Neuronal stem cell (in vitro differentiated cells): ENCODE measurements around the gene SCN3A.

Experiments used
- DNase-seq: peaks from one replicate; pipeline ENCODE4 v3.0.0-alpha.2; 2013; ENCODE audit warnings: low spot score
- H2AFZ ChIP-seq: one replicate; pipeline ENCODE4 v1.6.1; 2013; ENCODE audit warnings: mild to moderate bottlenecking, low read length, inconsistent platforms
- H2AK5ac ChIP-seq: 2 replicates; pipeline ENCODE4 v1.6.1; 2013; ENCODE audit warnings: low read depth, mild to moderate bottlenecking, inconsistent platforms, low read length, moderate library complexity, mixed read lengths
- H2BK120ac ChIP-seq: 2 replicates; pipeline ENCODE4 v1.6.1; 2013; ENCODE audit warnings: low read depth, mild to moderate bottlenecking, inconsistent platforms, low read length, moderate library complexity, mixed read lengths
- H2BK12ac ChIP-seq: one replicate; pipeline ENCODE4 v1.6.1; 2013; ENCODE audit warnings: low read length, inconsistent platforms
- H2BK15ac ChIP-seq: 2 replicates; pipeline ENCODE4 v1.6.1; 2013; ENCODE audit warnings: mild to moderate bottlenecking, low read length, inconsistent platforms, mixed read lengths
- H2BK5ac ChIP-seq: one replicate; pipeline ENCODE4 v1.6.1; 2013; ENCODE audit warnings: inconsistent platforms, mild to moderate bottlenecking, low read length, moderate library complexity
- H3K14ac ChIP-seq: one replicate; pipeline ENCODE4 v1.6.1; 2013; ENCODE audit warnings: low read length, inconsistent platforms
- H3K18ac ChIP-seq: 2 replicates; pipeline ENCODE4 v1.6.1; 2013; ENCODE audit warnings: low read length, inconsistent platforms
- H3K23ac ChIP-seq: 2 replicates; pipeline ENCODE4 v1.6.1; 2013; ENCODE audit warnings: low read depth, mild to moderate bottlenecking, mixed read lengths, low read length, inconsistent platforms; ENCODE audit not compliant: poor library complexity
- H3K27ac ChIP-seq: replicated peaks from 3 replicates; pipeline ENCODE4 v1.5.1; 2013; ENCODE audit warnings: low read length, inconsistent platforms
- H3K27me3 ChIP-seq, 3 experiments: 2 replicates each; pipeline ENCODE4 v1.6.1; 2013; ENCODE audit warnings: low read length in 3 of 3, mild to moderate bottlenecking in 2 of 3, inconsistent platforms in 1 of 3, low read depth in 1 of 3, mixed read lengths in 1 of 3, moderate library complexity in 1 of 3; ENCODE audit not compliant: control insufficient read depth in 3 of 3, insufficient read depth in 3 of 3
- H3K36me3 ChIP-seq, 2 donors: replicated peaks in 1 of 2; 2 replicates each; pipeline ENCODE4 v1.6.1; 2013; ENCODE audit warnings: low read length in 2 of 2; ENCODE audit not compliant: control insufficient read depth in 2 of 2, insufficient read depth in 2 of 2
- H3K4ac ChIP-seq: 2 replicates; pipeline ENCODE4 v1.6.1; 2013; ENCODE audit warnings: inconsistent platforms, mild to moderate bottlenecking, low read length, moderate library complexity
- H3K4me1 ChIP-seq, 2 donors: 1 replicate in 1 of 2; 2 replicates in 1 of 2; pipeline ENCODE4 v1.6.1; 2013; ENCODE audit warnings: low read length in 2 of 2, low read depth in 1 of 2; ENCODE audit not compliant: control insufficient read depth in 2 of 2, insufficient read depth in 1 of 2
- H3K4me2 ChIP-seq: one replicate; pipeline ENCODE4 v1.6.1; 2013; ENCODE audit warnings: mild to moderate bottlenecking, low read length, inconsistent platforms; ENCODE audit not compliant: insufficient read depth, poor library complexity, severe bottlenecking
- H3K4me3 ChIP-seq, 2 donors: 2 replicates each; pipeline ENCODE4 v1.5.1; 2013; ENCODE audit warnings: low read length in 2 of 2, mild to moderate bottlenecking in 2 of 2, inconsistent platforms in 1 of 2, moderate library complexity in 1 of 2
- H3K79me1 ChIP-seq: one replicate; pipeline ENCODE4 v1.6.1; 2013; ENCODE audit warnings: low read depth, mild to moderate bottlenecking, inconsistent platforms, low read length, moderate library complexity
- H3K9ac ChIP-seq: one replicate; pipeline ENCODE4 v1.6.1; 2013; ENCODE audit warnings: mild to moderate bottlenecking, low read depth, low read length, inconsistent platforms; ENCODE audit not compliant: poor library complexity
- H3K9me3 ChIP-seq, 2 donors: replicated peaks in 1 of 2; 2 replicates each; pipeline versions ENCODE3 to v1.6.1; 2013; ENCODE audit warnings: low read length in 2 of 2, mild to moderate bottlenecking in 2 of 2, inconsistent platforms in 1 of 2, low read depth in 1 of 2, mixed read lengths in 1 of 2, moderate library complexity in 1 of 2; ENCODE audit not compliant: control insufficient read depth in 2 of 2, insufficient read depth in 1 of 2
- H4K8ac ChIP-seq: one replicate; pipeline ENCODE4 v1.6.1; 2013; ENCODE audit warnings: low read depth, mild to moderate bottlenecking, inconsistent platforms, low read length, moderate library complexity
- H4K91ac ChIP-seq: one replicate; pipeline ENCODE4 v1.6.1; 2013; ENCODE audit warnings: low read length, low read depth, mild to moderate bottlenecking, inconsistent platforms; ENCODE audit not compliant: poor library complexity
- WGBS, 2 donors: extraction: QIAGEN DNeasy Blood & Tissue Kit; methylation state at CpG; one replicate each; pipeline ENCODE4 v1.1.7; 2013; ENCODE audit warnings: missing lambda C conversion rate in 2 of 2, mixed read lengths in 1 of 2; ENCODE audit not compliant: insufficient read length in 2 of 2, insufficient replicate concordance in 1 of 2; ENCODE audit errors: extremely low coverage in 2 of 2; 5-methylcytosine and 5-hydroxymethylcytosine counted together

SCN3A gene

DNA sequence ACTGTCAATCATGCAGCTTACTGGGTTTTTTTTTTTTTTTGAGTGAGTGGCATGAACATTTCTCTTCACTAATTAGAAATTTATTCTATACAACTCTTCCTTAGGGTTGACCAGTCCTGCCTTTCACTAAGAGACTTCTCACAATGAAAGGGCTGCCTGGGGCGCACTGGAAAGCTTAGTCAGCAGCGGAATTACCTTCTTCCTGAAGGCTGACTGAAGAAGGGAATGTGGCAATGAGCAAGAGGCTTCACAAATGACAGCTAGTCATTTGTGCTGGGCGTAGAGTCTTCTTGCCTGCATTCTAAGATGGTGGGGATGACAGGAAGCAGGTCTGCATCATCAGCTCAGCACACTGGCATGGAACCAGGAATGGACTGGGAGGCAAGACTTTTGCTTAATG lies 15.6 kb upstream of the SCN3A start:
- Histone ChIP-seq H2BK5ac (no peak overlapping the region), H3K36me3 (no peaks in the 10 kb centered on the region), H2BK12ac (no peak overlapping the region), H3K9ac (no peak overlapping the region), H3K27me3 (no peaks in the 10 kb centered on the region), H2BK15ac (no peak overlapping the region), H4K91ac (no peak overlapping the region), H3K23ac (no peak overlapping the region), H3K4me1 (peaks cover 0 to 5% of the 10 kb centered on the region in 2 donors), H3K4me2 (no peak overlapping the region), H3K18ac (no peak overlapping the region), H3K79me1 (no peaks in the 10 kb centered on the region), H3K4ac (no peak overlapping the region), H3K9me3 (peaks cover 0 to 2% of the 10 kb centered on the region in 2 donors), H2BK120ac (no peak overlapping the region), H3K4me3 (no peak overlapping the region), H2AFZ (peak overlapping the region; percentile 60), H4K8ac (no peak overlapping the region), H2AK5ac (no peak overlapping the region), H3K14ac (no peak overlapping the region), H3K27ac (no peak overlapping the region)
- no peak for DNase-seq
- no CpG with 5 or more reads among the region's 3 CpGs for whole genome bisulfite sequencing, 2 donors

DNA sequence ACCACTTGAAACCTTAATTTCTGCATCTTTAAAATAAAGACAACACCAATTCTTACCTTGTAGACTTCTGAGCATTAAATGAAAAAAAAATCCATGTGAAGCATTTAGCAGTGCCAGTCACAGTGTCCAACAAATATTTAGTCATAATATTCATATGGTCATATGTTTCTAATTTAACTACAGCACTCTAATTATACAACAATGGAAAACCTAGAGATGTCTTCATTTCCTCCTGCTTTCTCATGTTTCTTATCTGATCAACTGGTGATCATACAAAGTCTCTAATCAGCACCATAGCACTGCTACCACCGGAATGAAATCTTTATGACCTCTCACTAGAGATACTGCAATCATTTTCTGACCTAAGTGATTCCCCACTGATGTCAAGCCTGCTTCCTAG lies 10.2 kb upstream of the SCN3A start:
- no peak for DNase-seq
- no CpG with 5 or more reads among the region's 1 CpG for WGBS, 2 donors
- no peak overlapping the region for H3K4me3 ChIP-seq
- H3K79me1 ChIP-seq, result no peaks in the 10 kb centered on the region
- H4K8ac ChIP-seq, result no peak overlapping the region
- H3K4ac ChIP-seq, result no peak overlapping the region
- H3K23ac ChIP-seq, result no peak overlapping the region
- no peak overlapping the region for H3K18ac ChIP-seq
- no peak overlapping the region for H2BK15ac ChIP-seq
- H3K4me1 ChIP-seq, result no peaks in the 10 kb centered on the region
- peaks cover 0 to 2% of the 10 kb centered on the region in 2 donors for H3K9me3 ChIP-seq
- H4K91ac ChIP-seq, result no peak overlapping the region
- no peak overlapping the region for H2AK5ac ChIP-seq
- no peak overlapping the region for H3K9ac ChIP-seq
- no peak overlapping the region for H3K27ac ChIP-seq
- no peak overlapping the region for H3K4me2 ChIP-seq
- no peak overlapping the region for H2BK5ac ChIP-seq
- no peaks in the 10 kb centered on the region for H3K36me3 ChIP-seq
- H2BK120ac ChIP-seq, result no peak overlapping the region
- H3K27me3 ChIP-seq, result no peaks in the 10 kb centered on the region
- H3K14ac ChIP-seq, result no peak overlapping the region
- H2AFZ ChIP-seq, result no peak overlapping the region
- no peak overlapping the region for H2BK12ac ChIP-seq

DNA sequence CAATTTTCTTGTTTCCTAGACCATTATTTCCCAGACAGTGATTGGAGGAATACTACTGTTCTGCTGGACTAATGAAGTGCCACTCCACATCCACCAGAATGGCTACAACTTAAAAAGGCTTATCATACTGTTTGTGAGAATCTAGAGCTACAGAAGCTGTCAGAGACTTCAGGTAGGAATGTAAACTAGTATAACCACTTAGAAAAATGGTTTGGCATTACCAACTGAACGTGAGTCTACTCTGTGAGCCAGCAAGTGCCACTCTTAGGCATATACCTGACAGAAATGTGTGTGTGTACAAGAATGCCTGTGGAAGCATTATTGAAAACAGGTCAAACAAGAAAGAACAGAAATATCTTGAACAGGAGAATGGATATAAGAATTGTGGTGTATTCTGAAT lies 4.2 kb upstream of the SCN3A start:
- Histone ChIP-seq H3K9ac (no peak overlapping the region), H3K23ac (no peak overlapping the region), H3K36me3 (no peaks in the 10 kb centered on the region), H2AK5ac (no peak overlapping the region), H2BK15ac (no peak overlapping the region), H2BK12ac (no peak overlapping the region), H3K27me3 (no peaks in the 10 kb centered on the region), H3K14ac (no peak overlapping the region), H3K4me2 (no peak overlapping the region), H3K9me3 (no peaks in the 10 kb centered on the region), H2BK120ac (no peak overlapping the region), H3K18ac (no peak overlapping the region), H3K79me1 (no peaks in the 10 kb centered on the region), H2AFZ (no peak overlapping the region), H3K4ac (no peak overlapping the region), H3K4me3 (no peak overlapping the region), H2BK5ac (no peak overlapping the region), H3K27ac (no peak overlapping the region), H4K8ac (no peak overlapping the region), H4K91ac (no peak overlapping the region), H3K4me1 (peaks cover 0 to 3% of the 10 kb centered on the region in 2 donors)
- no CpG with 5 or more reads among the region's 1 CpG for WGBS, 2 donors
- DNase-seq, result no peak

DNA sequence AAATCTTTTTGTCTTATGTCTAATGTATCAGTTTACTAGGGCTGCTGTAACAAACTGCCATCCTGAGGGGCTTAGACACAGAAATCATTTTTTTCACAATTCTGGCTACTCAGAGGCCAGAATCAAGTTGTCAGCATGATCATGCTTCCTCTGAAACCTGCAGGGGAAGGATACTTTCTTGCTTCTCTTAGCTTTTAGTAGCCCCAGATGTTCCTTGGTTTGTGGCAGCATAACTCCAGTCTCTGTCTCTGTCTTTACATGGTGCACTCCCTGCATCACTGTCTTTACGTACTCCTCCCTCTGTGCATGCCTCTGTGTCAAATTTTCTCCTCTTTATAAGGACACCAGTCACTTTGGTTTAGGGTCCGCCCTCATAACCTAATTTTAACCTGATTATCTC lies 2.0 kb upstream of the SCN3A start:
- Histone ChIP-seq H4K91ac (no peak overlapping the region), H3K4ac (no peak overlapping the region), H3K9ac (no peak overlapping the region), H3K4me1 (peaks cover 0 to 3% of the 10 kb centered on the region in 2 donors), H2BK15ac (no peak overlapping the region), H2BK12ac (no peak overlapping the region), H3K18ac (no peak overlapping the region), H2BK120ac (no peak overlapping the region), H3K4me3 (no peak overlapping the region), H3K27me3 (no peaks in the 10 kb centered on the region), H3K9me3 (no peaks in the 10 kb centered on the region), H2BK5ac (no peak overlapping the region), H3K4me2 (no peak overlapping the region), H2AK5ac (no peak overlapping the region), H3K36me3 (no peaks in the 10 kb centered on the region), H3K79me1 (no peaks in the 10 kb centered on the region), H2AFZ (peak overlapping the region; percentile 8), H4K8ac (no peak overlapping the region), H3K27ac (no peak overlapping the region), H3K23ac (no peak overlapping the region), H3K14ac (no peak overlapping the region)
- DNase-seq, result no peak
- WGBS, 2 donors, result no CpG with 5 or more reads among the region's 2 CpGs
